A549 (cell line): ENCODE measurements around the gene CABP1. TPM values are rescaled to one million over a fixed set of nuclear protein-coding genes. Genes with fewer than 3 reads are reported as not detected.

Experiments used
- ATAC-seq, 2 experiments: fragments of 200-7000 bp in 1 of 2; fragments of >200 bp in 1 of 2; cut with Nextera tagmentation in 1 of 2; cut with Tn5 transposase in 1 of 2; 3 replicates each; pipeline versions ENCODE4 v1.8.0 to v1.9.1; 2018 to 2020; ENCODE audit warnings: mild to moderate bottlenecking in 1 of 2, moderate library complexity in 1 of 2
- CTCF ChIA-PET: fragments of 300-600 bp; sonication (Branson Sonifier 250); formaldehyde crosslinking; extraction: SDS; loops from one replicate; lab custom pipeline; 2021; ENCODE audit warnings: antibody characterized with exemption, inconsistent platforms; lab: Yijun Ruan, JAX
- POLR2A ChIA-PET: fragments of 350-600 bp; formaldehyde crosslinking; extraction: SDS; loops from one replicate; lab custom pipeline; 2021; ENCODE audit warnings: antibody characterized with exemption, inconsistent platforms; lab: Yijun Ruan, JAX
- DNase-seq, 2 experiments: peaks; one replicate each; pipeline versions ENCODE4 v3.0.0 to v3.0.0-alpha.2; 2011 to 2016; ENCODE audit warnings: low read depth in 1 of 2, low spot score in 1 of 2
- FAIRE-seq: peaks from 2 replicates; lab custom pipeline; 2011; peaks lifted over from hg19 to GRCh38; lab: Jason Lieb, UNC
- H3K27ac ChIP-seq, 2 experiments: fragments of >200 bp; sonication (Bioruptor Twin); formaldehyde crosslinking; 3 replicates each; pipeline ENCODE4 v1.5.1; 2016 to 2017
- H3K4me1 ChIP-seq: fragments of >200 bp; sonication (Bioruptor Twin); formaldehyde crosslinking; 3 replicates; pipeline ENCODE4 v1.6.1; 2016
- H3K4me2 ChIP-seq: fragments of >200 bp; sonication (Bioruptor Twin); formaldehyde crosslinking; 3 replicates; pipeline ENCODE4 v1.6.1; 2016
- H3K4me3 ChIP-seq: fragments of >200 bp; sonication (Bioruptor Twin); formaldehyde crosslinking; 3 replicates; pipeline ENCODE4 v1.5.1; 2016
- H3K9me3 ChIP-seq: fragments of >200 bp; sonication (Bioruptor Twin); formaldehyde crosslinking; 3 replicates; pipeline ENCODE4 v1.6.1; 2016
- BHLHE40 ChIP-seq: IDR thresholded peaks from 2 replicates; pipeline ENCODE4 v1.6.1; 2012; ENCODE audit warnings: low read depth, low read length, inconsistent platforms
- CEBPB ChIP-seq, 2 experiments: fragments of >200 bp in 1 of 2; sonication (Bioruptor Twin) in 1 of 2; formaldehyde crosslinking in 1 of 2; IDR thresholded peaks; 2 replicates each; pipeline ENCODE4 v1.6.1; 2012 to 2016
- E2F6 ChIP-seq: IDR thresholded peaks from 2 replicates; pipeline ENCODE4 v1.6.1; 2012; ENCODE audit warnings: low read depth, borderline replicate concordance
- ELK1 ChIP-seq: fragments of 150-350 bp; IDR thresholded peaks from 2 replicates; pipeline ENCODE4 v1.6.1; 2014; ENCODE audit warnings: low read depth, mild to moderate bottlenecking, low read length
- FOSB ChIP-seq: fragments of 250-450 bp; sonication (Bioruptor Pico); IDR thresholded peaks from 2 replicates; pipeline ENCODE4 v1.5.0; 2020; ENCODE audit warnings: mild to moderate bottlenecking, moderate library complexity
- FOSL2 ChIP-seq, 2 experiments: fragments of 450-650 bp in 1 of 2; fragments of >200 bp in 1 of 2; sonication (Bioruptor Twin) in 1 of 2; formaldehyde crosslinking; IDR thresholded peaks; 2 replicates each; pipeline versions ENCODE4 v1.5.0 to v1.6.1; 2016 to 2020; ENCODE audit warnings: mild to moderate bottlenecking in 1 of 2, moderate library complexity in 1 of 2
- FOXS1 ChIP-seq: fragments of 250-450 bp; sonication (Bioruptor Pico); IDR thresholded peaks from 2 replicates; pipeline ENCODE4 v1.5.0; 2020; ENCODE audit warnings: mild to moderate bottlenecking, moderate library complexity
- GATA3 ChIP-seq: IDR thresholded peaks from 2 replicates; pipeline ENCODE4 v1.6.1; 2012; ENCODE audit warnings: borderline replicate concordance
- HEYL ChIP-seq: fragments of 250-450 bp; sonication (Bioruptor Pico); IDR thresholded peaks from 2 replicates; pipeline ENCODE4 v1.8.0; 2021; ENCODE audit warnings: mild to moderate bottlenecking, moderate library complexity
- KDM5A ChIP-seq: fragments of 200-600 bp; sonication (generic); IDR thresholded peaks from 2 replicates; pipeline ENCODE4 v1.6.1; 2016; ENCODE audit warnings: antibody characterized with exemption, mild to moderate bottlenecking
- MAFK ChIP-seq: fragments of 450-650 bp; IDR thresholded peaks from 2 replicates; pipeline ENCODE4 v1.6.1; 2014; ENCODE audit not compliant: partially characterized antibody
- MAX ChIP-seq: IDR thresholded peaks from 2 replicates; pipeline ENCODE4 v1.6.1; 2012
- NPAS2 ChIP-seq: fragments of 250-450 bp; sonication (Bioruptor Pico); IDR thresholded peaks from 2 replicates; pipeline ENCODE4 v1.8.0; 2022; ENCODE audit warnings: mild to moderate bottlenecking, moderate library complexity, borderline replicate concordance
- PBX3 ChIP-seq: IDR thresholded peaks from 2 replicates; pipeline ENCODE4 v1.6.1; 2012
- PHF8 ChIP-seq: fragments of 200-600 bp; sonication (generic); IDR thresholded peaks from 2 replicates; pipeline ENCODE4 v1.6.1; 2016; ENCODE audit warnings: low read depth, mild to moderate bottlenecking, antibody characterized with exemption, moderate library complexity, borderline replicate concordance
- RARB ChIP-seq: fragments of 250-450 bp; sonication (Bioruptor Pico); IDR thresholded peaks from 2 replicates; pipeline ENCODE4 v1.8.0; 2021; ENCODE audit warnings: mild to moderate bottlenecking, moderate library complexity
- REST ChIP-seq: fragments of 200-600 bp; sonication (generic); IDR thresholded peaks from 2 replicates; pipeline ENCODE4 v1.6.1; 2016; ENCODE audit warnings: antibody characterized with exemption, mild to moderate bottlenecking, moderate library complexity
- SMC3 ChIP-seq: fragments of >200 bp; sonication (Bioruptor Twin); formaldehyde crosslinking; IDR thresholded peaks from 3 replicates; pipeline ENCODE4 v1.6.1; 2018; ENCODE audit warnings: inconsistent platforms
- USF2 ChIP-seq: fragments of 450-650 bp; IDR thresholded peaks from 2 replicates; pipeline ENCODE4 v1.6.1; 2014; ENCODE audit warnings: antibody characterized with exemption
- WGBS: methylation state at CpG from one replicate; pipeline ENCODE4 v1.1.6; 2017; ENCODE audit errors: missing lambda C conversion rate; 5-methylcytosine and 5-hydroxymethylcytosine counted together
- polyA plus RNA-seq, 4 experiments: library from polyadenylated mRNA; depleted of rRNA in 3 of 4; stranded (reverse); fragments of >200 nt; fragmentation: RNase III in 1 of 4; extraction: RNeasy Plus Mini Kit Qiagen cat#74134 plus additional on column Dnase treatment in 1 of 4; gene quantifications; 2 replicates in 3 of 4; 3 replicates in 1 of 4; pipeline ENCODE4 v1.2.3, GENCODE V29; 2011 to 2017
- TF ChIP-seq, protein P1 (sequence below): fragments of 250-450 bp; sonication (Bioruptor Pico); IDR thresholded peaks from 2 replicates; pipeline ENCODE4 v1.5.0; 2020; ENCODE audit warnings: low read depth, mild to moderate bottlenecking, moderate library complexity

Gene CABP1
- polyA plus RNA-seq, 2 of the 4 experiments (the other 2 are of a cell fraction): 0.15 to 0.22 TPM

GRCh38 chr12:120590741-120591407 lies 49.6 kb upstream of the CABP1 start (continued):
- TF ChIP-seq ELK1: no peak
- no peak for TF ChIP-seq MAX
- TF ChIP-seq, all 56 proteins: peak for 0

GRCh38 chr12:120592121-120593049 lies 48.0 kb upstream of the CABP1 start:
- no peak for DNase-seq
- ChIA-PET CTCF (interaction anchor here (0.9 to 2.8 kb wide), 5 partner anchors 9 to 122 kb away, joined by 3 to 20 read pairs (median 5); partner anchors contain the start of gene POP5), POLR2A (no interaction called here)
- Histone ChIP-seq H3K4me1 (no peaks in the 10 kb centered on the region), H3K9me3 (no peaks in the 10 kb centered on the region), H3K4me2 (no peak overlapping the region), H3K27ac (no peak overlapping the region), H3K4me3 (no peak overlapping the region)
- no peak for TF ChIP-seq RARB
- TF ChIP-seq KDM5A: no peak
- no peak for TF ChIP-seq FOSL2 (IDR thresholded peaks at IDR 0.05)
- no peak for TF ChIP-seq FOSL2 (CRISPR knock-in tag; IDR thresholded peaks at IDR 0.05)
- no peak for TF ChIP-seq FOXS1 (CRISPR knock-in tag)
- no peak for TF ChIP-seq E2F6
- TF ChIP-seq GATA3: no peak
- TF ChIP-seq MAFK: no peak
- TF ChIP-seq PHF8: no peak
- no peak for TF ChIP-seq REST
- no peak for TF ChIP-seq CEBPB (IDR thresholded peaks at IDR 0.05)
- TF ChIP-seq NPAS2 (CRISPR knock-in tag): no peak
- TF ChIP-seq FOSB: no peak
- TF ChIP-seq USF2: no peak
- no peak for TF ChIP-seq SMC3
- no peak for TF ChIP-seq BHLHE40
- TF ChIP-seq, protein P1, sequence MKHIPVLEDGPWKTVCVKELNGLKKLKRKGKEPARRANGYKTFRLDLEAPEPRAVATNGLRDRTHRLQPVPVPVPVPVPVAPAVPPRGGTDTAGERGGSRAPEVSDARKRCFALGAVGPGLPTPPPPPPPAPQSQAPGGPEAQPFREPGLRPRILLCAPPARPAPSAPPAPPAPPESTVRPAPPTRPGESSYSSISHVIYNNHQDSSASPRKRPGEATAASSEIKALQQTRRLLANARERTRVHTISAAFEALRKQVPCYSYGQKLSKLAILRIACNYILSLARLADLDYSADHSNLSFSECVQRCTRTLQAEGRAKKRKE (CRISPR knock-in tag): no peak
- no peak for TF ChIP-seq HEYL (CRISPR knock-in tag)
- TF ChIP-seq PBX3: no peak
- no peak for ATAC-seq
- 72% methylated on average over 8 of the region's 8 CpGs for WGBS
- no peak for FAIRE-seq
